HG03432 (cell line): ENCODE results near the gene RBBP6.
A peak's percentile ranks its signal among the peaks of the same experiment; 100 is the strongest.
"Not testable (repeated sequence)": the region's sequence is repeated elsewhere in the genome, so short reads cannot be mapped to it uniquely, and the experiment has no call there.

Source experiments
- ATAC-seq: cut with Tn5 transposase; IDR thresholded peaks from one replicate; pipeline ENCODE4 v1.9.1; 2021; ENCODE audit warnings: mild to moderate bottlenecking, moderate library complexity; ENCODE audit not compliant: unreplicated experiment

RBBP6 gene

GRCh38 chr16:24539295-24539849, at the start of gene RBBP6:
TSS of gene RBBP6 (plus strand) at chr16:24539566. CDS start at chr16:24540627, 1,061 bp downstream.
- peak; percentile 92 for ATAC-seq

GRCh38 chr16:24490866-24491265, 48.5 kb upstream of the RBBP6 start:
- ATAC-seq: no peak

GRCh38 chr16:24491731-24492130, 47.6 kb upstream of the RBBP6 start:
- no peak for ATAC-seq

- no peak for ATAC-seq
These were observed 45.5 kb upstream of the RBBP6 start for GRCh38 chr16:24493821-24494220.

- not testable (repeated sequence) for ATAC-seq
These were observed 44.2 kb upstream of the RBBP6 start for GRCh38 chr16:24495207-24495606.

- ATAC-seq: no peak
These were observed 41.9 kb upstream of the RBBP6 start for GRCh38 chr16:24497440-24497839.

GRCh38 chr16:24499193-24499814, 40.1 kb upstream of the RBBP6 start:
- ATAC-seq: no peak

GRCh38 chr16:24504472-24505345, 34.7 kb upstream of the RBBP6 start:
- ATAC-seq: peak; percentile 55

- no peak for ATAC-seq
These were observed 33.4 kb upstream of the RBBP6 start for GRCh38 chr16:24505959-24506358.

GRCh38 chr16:24507959-24508480, 31.3 kb upstream of the RBBP6 start:
- no peak for ATAC-seq

- ATAC-seq: no peak
These were observed 30.8 kb upstream of the RBBP6 start for GRCh38 chr16:24508614-24509013.

GRCh38 chr16:24509536-24509935, 29.8 kb upstream of the RBBP6 start:
- ATAC-seq: no peak

- no peak for ATAC-seq
These were observed 28.2 kb upstream of the RBBP6 start for GRCh38 chr16:24511174-24511573.

- ATAC-seq: no peak
These were observed 27.6 kb upstream of the RBBP6 start for GRCh38 chr16:24511792-24512191.

- no peak for ATAC-seq
These were observed 25.3 kb upstream of the RBBP6 start for GRCh38 chr16:24514096-24514495.

- no peak for ATAC-seq
These were observed 24.2 kb upstream of the RBBP6 start for GRCh38 chr16:24515186-24515585.

- no peak for ATAC-seq
These were observed 22.3 kb upstream of the RBBP6 start for GRCh38 chr16:24516900-24517669.

- no peak for ATAC-seq
These were observed 20.9 kb upstream of the RBBP6 start for GRCh38 chr16:24518498-24518897.

- no peak for ATAC-seq
These were observed 18.4 kb upstream of the RBBP6 start for GRCh38 chr16:24520983-24521382.

GRCh38 chr16:24522751-24523150, 16.6 kb upstream of the RBBP6 start:
- no peak for ATAC-seq

GRCh38 chr16:24523569-24523968, 15.8 kb upstream of the RBBP6 start:
- no peak for ATAC-seq
